Calu3 (cell line): ENCODE measurements around the gene LACTB. TPM values are rescaled to one million over a fixed set of nuclear protein-coding genes. Genes with fewer than 3 reads are reported as not detected.

Experiments
- BruUV-seq: library from RNA; stranded (reverse); fragments of 400-500 nt; replicated peaks from 2 replicates; lab custom pipeline; 2021; lab: Mats Ljungman, UMichigan
- CTCF ChIA-PET: fragments of 300-600 bp; sonication (Branson Sonifier 250); formaldehyde crosslinking; loops from one replicate; lab custom pipeline; 2022; ENCODE audit warnings: antibody characterized with exemption; lab: Charles Lee
- DNase-seq: peaks from one replicate; pipeline ENCODE4 v3.0.0; 2022
- H3K27ac Mint-ChIP-seq: one replicate; pipeline ENCODE4 v1.8.0; 2022; ENCODE audit warnings: mixed read lengths; ENCODE audit not compliant: unreplicated experiment
- H3K27me3 Mint-ChIP-seq: one replicate; pipeline ENCODE4 v1.8.0; 2022; ENCODE audit warnings: mixed read lengths; ENCODE audit not compliant: unreplicated experiment
- H3K36me3 Mint-ChIP-seq: one replicate; pipeline ENCODE4 v1.8.0; 2022; ENCODE audit warnings: mild to moderate bottlenecking, moderate library complexity, mixed read lengths; ENCODE audit not compliant: insufficient read depth, unreplicated experiment
- H3K4me1 Mint-ChIP-seq: one replicate; pipeline ENCODE4 v1.8.0; 2022; ENCODE audit warnings: mild to moderate bottlenecking, low read depth, mixed read lengths; ENCODE audit not compliant: unreplicated experiment
- H3K4me3 Mint-ChIP-seq: one replicate; pipeline ENCODE4 v1.8.0; 2022; ENCODE audit warnings: mild to moderate bottlenecking, low read depth, moderate library complexity, mixed read lengths; ENCODE audit not compliant: unreplicated experiment
- H3K9me3 Mint-ChIP-seq: one replicate; pipeline ENCODE4 v1.8.0; 2022; ENCODE audit warnings: low read depth, mixed read lengths; ENCODE audit not compliant: unreplicated experiment
- CTCF ChIP-seq: fragments of 200-600 bp; IDR thresholded peaks from one replicate; pipeline ENCODE4 v1.8.0; 2022; ENCODE audit warnings: antibody characterized with exemption; ENCODE audit not compliant: unreplicated experiment
- intact Hi-C: fragments of 100-400 bp; cut with micrococcal nuclease; formaldehyde crosslinking; loops from one replicate; pipeline ENCODE4 v1.10.0; 2022; ENCODE audit not compliant: unreplicated experiment
- total RNA-seq: library from RNA; stranded (reverse); gene quantifications from 2 replicates; pipeline ENCODE4 v1.2.3, GENCODE V29; 2022

Gene LACTB
- total RNA-seq, 1 experiment from 2014 or later: 16.1 TPM

DNA sequence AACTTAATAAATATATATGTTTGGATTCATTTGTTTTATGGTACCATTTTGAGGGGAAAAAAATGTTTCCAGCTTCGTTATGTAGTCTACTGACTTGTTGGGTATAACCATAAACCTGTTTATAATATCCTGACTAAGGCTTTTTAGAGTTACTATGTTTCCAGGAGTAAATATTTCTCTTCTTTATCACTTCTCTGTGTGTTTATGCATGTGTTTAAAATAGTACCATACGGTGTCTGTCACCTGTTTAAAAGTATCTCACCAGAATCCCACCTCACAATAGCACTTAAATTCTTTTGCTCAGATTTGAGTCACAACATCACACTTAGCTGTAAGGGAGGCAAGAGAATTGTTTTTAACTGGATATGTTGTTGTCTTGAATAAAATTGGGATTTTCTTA is 15.1 kb downstream of the LACTB start:
- no TSS peak for BruUV-seq
- H3K4me1 Mint-ChIP-seq: peaks cover 14% of the 10 kb centered on the region
- no peak overlapping the region for H3K4me3 Mint-ChIP-seq
- H3K36me3 Mint-ChIP-seq: peaks cover 4% of the 10 kb centered on the region
- H3K9me3 Mint-ChIP-seq: no peaks in the 10 kb centered on the region
- no peaks in the 10 kb centered on the region for H3K27me3 Mint-ChIP-seq
- DNase-seq: no peak
- no peak overlapping the region for H3K27ac Mint-ChIP-seq
- TF ChIP-seq CTCF: no peak
- CTCF ChIA-PET: interaction anchor here (0.6 kb wide), 1 partner anchor 325 kb away, joined by 3 read pairs; no protein-coding TSS in a partner anchor
- intact Hi-C loops: no loop called here

DNA sequence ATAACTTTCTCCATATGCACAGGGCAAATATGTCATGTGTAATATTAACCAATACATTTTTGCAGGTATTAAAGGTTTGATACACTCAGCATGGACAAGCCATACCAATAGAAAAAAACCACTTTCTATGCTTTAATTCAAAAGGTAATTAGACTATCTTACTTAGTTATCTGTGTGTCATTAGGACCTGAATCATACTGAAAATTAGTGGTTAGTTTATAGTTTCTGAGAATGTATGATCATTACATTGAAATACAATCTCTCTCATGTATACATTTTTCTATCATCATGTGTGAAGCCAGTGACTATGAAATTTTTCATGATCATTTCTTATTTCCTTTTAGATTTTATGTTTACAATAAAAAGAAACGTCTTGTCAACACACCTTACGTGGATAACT is 19.3 kb downstream of the LACTB start:
- Mint-ChIP-seq H3K27ac (no peak overlapping the region), H3K36me3 (peaks cover 4% of the 10 kb centered on the region), H3K4me1 (no peaks in the 10 kb centered on the region), H3K4me3 (no peak overlapping the region), H3K9me3 (no peaks in the 10 kb centered on the region), H3K27me3 (no peaks in the 10 kb centered on the region)
- no peak for DNase-seq
- CTCF ChIA-PET: no interaction called here
- intact Hi-C loops: no loop called here
- no TSS peak for BruUV-seq
- no peak for TF ChIP-seq CTCF

DNA sequence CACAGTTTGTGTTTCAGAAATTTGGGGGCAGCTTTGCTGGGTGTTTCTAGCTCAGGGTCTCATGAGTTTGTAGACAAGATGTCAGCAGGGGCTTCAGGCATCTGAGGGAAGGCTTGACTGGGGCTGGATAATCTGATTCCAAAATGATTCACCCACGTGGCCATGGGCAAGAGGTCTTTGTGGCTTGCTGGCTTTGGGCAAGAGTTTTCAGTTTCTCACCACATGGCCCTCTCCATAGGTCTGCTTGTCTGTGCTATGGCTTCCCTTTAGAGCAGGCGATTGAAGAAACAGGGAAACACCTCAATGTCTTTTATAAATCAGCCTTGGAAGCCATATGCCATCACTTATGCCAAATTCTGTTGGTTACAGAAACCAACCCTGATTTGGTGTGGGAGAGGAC is 23.8 kb downstream of the LACTB start:
- Mint-ChIP-seq H3K4me1 (no peaks in the 10 kb centered on the region), H3K4me3 (no peak overlapping the region), H3K36me3 (no peaks in the 10 kb centered on the region), H3K9me3 (no peaks in the 10 kb centered on the region), H3K27me3 (no peaks in the 10 kb centered on the region), H3K27ac (no peak overlapping the region)
- no peak for TF ChIP-seq CTCF
- CTCF ChIA-PET: no interaction called here
- DNase-seq: no peak
- BruUV-seq: no TSS peak
- intact Hi-C loops: no loop called here

GRCh38 chr15:63146684-63147083 is 25.0 kb downstream of the LACTB start:
- DNase-seq: no peak
- H3K4me3 Mint-ChIP-seq: no peak overlapping the region
- no peak overlapping the region for H3K27ac Mint-ChIP-seq
- H3K27me3 Mint-ChIP-seq: no peaks in the 10 kb centered on the region
- TF ChIP-seq CTCF: no peak
- H3K9me3 Mint-ChIP-seq: no peaks in the 10 kb centered on the region
- no peaks in the 10 kb centered on the region for H3K36me3 Mint-ChIP-seq
- intact Hi-C loops: no loop called here
- BruUV-seq: no TSS peak
- H3K4me1 Mint-ChIP-seq: no peaks in the 10 kb centered on the region
- CTCF ChIA-PET: no interaction called here
